H9 (cell line): ENCODE results near the gene CHCHD10. TPM values are rescaled to one million over a fixed set of nuclear protein-coding genes. Genes with fewer than 3 reads are reported as not detected.

Experiments
- DNase-seq: peaks from one replicate; pipeline ENCODE4 v3.0.0-alpha.2; 2017
- H2AFZ ChIP-seq: one replicate; pipeline ENCODE4 v1.6.1; 2013; ENCODE audit warnings: mild to moderate bottlenecking, low read length, control low read depth, moderate library complexity
- H2AK5ac ChIP-seq: 2 replicates; pipeline ENCODE4 v1.6.1; 2013; ENCODE audit warnings: low read length, control low read depth, mixed read lengths; ENCODE audit not compliant: insufficient read length
- H2BK120ac ChIP-seq: one replicate; pipeline ENCODE4 v1.6.1; 2013; ENCODE audit warnings: low read depth, mild to moderate bottlenecking, low read length, control low read depth, inconsistent platforms; ENCODE audit not compliant: poor library complexity, severe bottlenecking
- H2BK12ac ChIP-seq: 2 replicates; pipeline ENCODE4 v1.6.1; 2013; ENCODE audit warnings: low read length, control low read depth, mixed read lengths, low read depth; ENCODE audit not compliant: insufficient read length
- H2BK15ac ChIP-seq: 2 replicates; pipeline ENCODE4 v1.6.1; 2013; ENCODE audit warnings: low read depth, low read length, control low read depth
- H2BK20ac ChIP-seq: one replicate; pipeline ENCODE4 v1.6.1; 2013; ENCODE audit warnings: low read depth, mild to moderate bottlenecking, low read length, control low read depth, inconsistent platforms; ENCODE audit not compliant: poor library complexity, severe bottlenecking
- H2BK5ac ChIP-seq: 2 replicates; pipeline ENCODE4 v1.6.1; 2013; ENCODE audit warnings: low read length, control low read depth, mixed read lengths; ENCODE audit not compliant: insufficient read length
- H3K14ac ChIP-seq: 2 replicates; pipeline ENCODE4 v1.6.1; 2013; ENCODE audit warnings: low read length, control low read depth; ENCODE audit not compliant: insufficient read depth
- H3K18ac ChIP-seq: 2 replicates; pipeline ENCODE4 v1.6.1; 2013; ENCODE audit warnings: low read depth, mild to moderate bottlenecking, mixed read lengths, low read length, control low read depth; ENCODE audit not compliant: insufficient read length
- H3K23ac ChIP-seq: 2 replicates; pipeline ENCODE4 v1.6.1; 2013; ENCODE audit warnings: low read length, control low read depth, mixed read lengths, low read depth; ENCODE audit not compliant: insufficient read length
- H3K23me2 ChIP-seq: 2 replicates; pipeline ENCODE4 v1.6.1; 2013; ENCODE audit warnings: low read depth, mild to moderate bottlenecking, mixed read lengths, low read length, control low read depth; ENCODE audit not compliant: insufficient read length, poor library complexity, severe bottlenecking
- H3K27ac ChIP-seq: 2 replicates; pipeline ENCODE4 v1.5.1; 2013; ENCODE audit warnings: low read length, control low read depth, mixed read lengths, low read depth; ENCODE audit not compliant: insufficient read length
- H3K27me3 ChIP-seq: 2 replicates; pipeline ENCODE4 v1.6.1; 2013; ENCODE audit warnings: low read length, control low read depth, inconsistent platforms; ENCODE audit not compliant: insufficient read depth
- H3K4ac ChIP-seq: 2 replicates; pipeline ENCODE4 v1.6.1; 2013; ENCODE audit warnings: low read depth, mild to moderate bottlenecking, control low read depth, inconsistent platforms, low read length, moderate library complexity
- H3K4me1 ChIP-seq: 2 replicates; pipeline ENCODE4 v1.6.1; 2013; ENCODE audit warnings: low read length, control low read depth, inconsistent platforms; ENCODE audit not compliant: insufficient read depth
- H3K4me2 ChIP-seq: 2 replicates; pipeline ENCODE4 v1.6.1; 2013; ENCODE audit warnings: low read length, control low read depth, mixed read lengths; ENCODE audit not compliant: insufficient read length, insufficient read depth
- H3K56ac ChIP-seq: 2 replicates; pipeline ENCODE4 v1.6.1; 2013; ENCODE audit warnings: low read depth, mild to moderate bottlenecking, mixed read lengths, low read length, control low read depth; ENCODE audit not compliant: insufficient read length
- H3K79me1 ChIP-seq: 2 replicates; pipeline ENCODE4 v1.6.1; 2013; ENCODE audit warnings: low read depth, mild to moderate bottlenecking, moderate library complexity, low read length, control low read depth, inconsistent platforms; ENCODE audit not compliant: insufficient read depth, poor library complexity, severe bottlenecking
- H3K79me2 ChIP-seq: 2 replicates; pipeline ENCODE4 v1.6.1; 2013; ENCODE audit warnings: low read length, control low read depth, inconsistent platforms; ENCODE audit not compliant: insufficient read depth
- H3K9ac ChIP-seq: 2 replicates; pipeline ENCODE4 v1.6.1; 2013; ENCODE audit warnings: low read length, control low read depth, mixed read lengths; ENCODE audit not compliant: insufficient read length; ENCODE audit errors: extremely low read depth
- H3K9me3 ChIP-seq: one replicate; pipeline ENCODE4 v1.6.1; 2013; ENCODE audit warnings: low read depth, low read length, inconsistent platforms; ENCODE audit not compliant: control insufficient read depth
- H3T11ph ChIP-seq: one replicate; pipeline ENCODE4 v1.6.1; 2013; ENCODE audit warnings: mild to moderate bottlenecking, low read length, control low read depth, inconsistent platforms
- H4K20me1 ChIP-seq: one replicate; pipeline ENCODE4 v1.6.1; 2013; ENCODE audit not compliant: control insufficient read depth, insufficient read length, insufficient read depth
- H4K5ac ChIP-seq: 2 replicates; pipeline ENCODE4 v1.6.1; 2013; ENCODE audit warnings: low read depth, mild to moderate bottlenecking, mixed read lengths, low read length, control low read depth; ENCODE audit not compliant: insufficient read length
- H4K8ac ChIP-seq: replicated peaks from 2 replicates; pipeline ENCODE4 v1.6.1; 2013; ENCODE audit warnings: low read length, control low read depth, mixed read lengths, low read depth; ENCODE audit not compliant: insufficient read length
- H4K91ac ChIP-seq: 2 replicates; pipeline ENCODE4 v1.6.1; 2013; ENCODE audit warnings: low read depth, mild to moderate bottlenecking, moderate library complexity, mixed read lengths, low read length, control low read depth; ENCODE audit not compliant: insufficient read length
- H3K27ac Mint-ChIP-seq, 3 experiments: 2 replicates in 2 of 3; 3 replicates in 1 of 3; pipeline ENCODE4 v1.8.0; 2020 to 2021; ENCODE audit warnings: mixed read lengths in 3 of 3, mild to moderate bottlenecking in 1 of 3, moderate library complexity in 1 of 3
- H3K27me3 Mint-ChIP-seq: 2 replicates; pipeline ENCODE4 v1.8.0; 2021; ENCODE audit warnings: low read depth, mild to moderate bottlenecking, moderate library complexity, mixed read lengths
- H3K36me3 Mint-ChIP-seq, 3 experiments: 2 replicates in 2 of 3; 3 replicates in 1 of 3; pipeline ENCODE4 v1.8.0; 2020 to 2021; ENCODE audit warnings: low read depth in 3 of 3, mixed read lengths in 3 of 3; ENCODE audit not compliant: insufficient read depth in 1 of 3
- H3K4me1 Mint-ChIP-seq, 2 experiments: 2 replicates each; pipeline ENCODE4 v1.8.0; 2020; ENCODE audit warnings: mixed read lengths in 2 of 2
- H3K4me3 Mint-ChIP-seq, 2 experiments: 2 replicates in 1 of 2; 3 replicates in 1 of 2; pipeline ENCODE4 v1.8.0; 2020 to 2021; ENCODE audit warnings: mild to moderate bottlenecking in 2 of 2, mixed read lengths in 2 of 2, moderate library complexity in 1 of 2
- H3K9me3 Mint-ChIP-seq, 2 experiments: 2 replicates in 1 of 2; 3 replicates in 1 of 2; pipeline ENCODE4 v1.8.0; 2020; ENCODE audit warnings: mild to moderate bottlenecking in 2 of 2, mixed read lengths in 2 of 2, moderate library complexity in 1 of 2
- CTCF ChIP-seq: fragments of 200-600 bp; sonication (generic); conservative IDR thresholded peaks from 3 replicates; pipeline ENCODE4 v1.8.0; 2021; ENCODE audit warnings: antibody characterized with exemption, mild to moderate bottlenecking
- WGBS: extraction: QIAGEN DNeasy Blood & Tissue Kit; methylation state at CpG from one replicate; pipeline ENCODE4 v1.1.7; 2013; ENCODE audit warnings: missing lambda C conversion rate, low lambda C conversion rate, mixed read lengths; ENCODE audit not compliant: insufficient read length; ENCODE audit errors: extremely low coverage; 5-methylcytosine and 5-hydroxymethylcytosine counted together
- total RNA-seq: library from RNA; stranded (reverse); gene quantifications from 2 replicates; pipeline ENCODE4 v1.2.1, GENCODE V29; 2021

The CHCHD10 gene
- total RNA-seq, 1 experiment from 2014 or later = 53.7 TPM

- Histone ChIP-seq H3K79me1 (no peaks in the 10 kb centered on the region), H2BK120ac (no peak overlapping the region), H2BK15ac (no peak overlapping the region), H4K91ac (no peak overlapping the region), H3K27ac (no peak overlapping the region), H2BK20ac (no peak overlapping the region), H3K23me2 (no peaks in the 10 kb centered on the region), H3K4me2 (no peak overlapping the region), H3K9me3 (no peaks in the 10 kb centered on the region), H3K14ac (no peak overlapping the region), H3K4me1 (no peaks in the 10 kb centered on the region), H2AFZ (no peak overlapping the region), H3K9ac (no peak overlapping the region), H3K18ac (no peak overlapping the region), H3T11ph (no peak overlapping the region), H2BK12ac (no peak overlapping the region), H3K4ac (no peak overlapping the region), H3K56ac (no peak overlapping the region), H4K5ac (no peak overlapping the region), H3K23ac (no peak overlapping the region), H3K79me2 (no peaks in the 10 kb centered on the region), H4K8ac (no peak overlapping the region), H4K20me1 (no peaks in the 10 kb centered on the region), H3K27me3 (no peaks in the 10 kb centered on the region), H2AK5ac (no peak overlapping the region), H2BK5ac (no peak overlapping the region)
- Mint-ChIP-seq H3K4me3 (no peak overlapping the region), H3K36me3 (peaks cover 56 to 83% (median 77%) of the 10 kb centered on the region in 3 experiments), H3K27me3 (no peaks in the 10 kb centered on the region), H3K4me1 (peaks cover 0 to 3% of the 10 kb centered on the region in 2 experiments; a peak in 1 of 4 replicates), H3K27ac (no peak overlapping the region), H3K9me3 (no peaks in the 10 kb centered on the region)
- WGBS = no CpG with 5 or more reads among the region's 12 CpGs
- no peak for DNase-seq
- TF ChIP-seq CTCF = no peak
Observed at GRCh38 chr22:23804781-23805291, 37.1 kb upstream of the CHCHD10 start.
